Lower leg skin (tissue), 3 donors: Measurements from ENCODE around the gene SOX1.

Experiments
- CTCF ChIP-seq, 3 donors: fragments of 450-650 bp; IDR thresholded peaks; one replicate each; pipeline ENCODE4 v1.5.1; 2016; ENCODE audit warnings: antibody characterized with exemption in 3 of 3, mild to moderate bottlenecking in 3 of 3, moderate library complexity in 2 of 3
- POLR2A ChIP-seq, 2 donors: fragments of 450-650 bp; IDR thresholded peaks; one replicate each; pipeline ENCODE4 v1.6.1; 2016 to 2017; ENCODE audit warnings: antibody characterized with exemption in 2 of 2, mild to moderate bottlenecking in 1 of 2, moderate library complexity in 1 of 2

DNA sequence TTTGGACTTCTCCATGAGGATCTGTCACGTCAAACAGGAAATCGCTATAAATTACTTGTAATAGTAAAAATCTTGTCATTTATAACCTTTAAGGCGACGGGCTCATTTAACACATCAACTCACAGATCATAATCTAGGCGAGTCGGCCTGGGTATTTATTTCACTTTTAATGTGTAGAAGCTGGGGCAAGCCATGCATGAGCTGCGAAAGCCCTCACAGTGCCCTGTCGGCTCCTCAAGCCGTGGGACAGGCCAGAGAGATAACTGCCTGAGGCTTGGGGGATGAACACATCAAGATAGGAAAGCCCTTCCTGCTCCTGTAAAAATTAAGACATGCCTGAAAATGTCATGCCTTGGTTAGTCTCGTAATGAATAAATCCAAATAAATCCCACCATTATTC is 30.8 kb downstream of the SOX1 start:
- TF ChIP-seq CTCF (IDR thresholded peaks at IDR 0.05) (no peak), POLR2A (IDR thresholded peaks at IDR 0.05) (no peak)
